ENCODE measurements around the gene SIGLEC9.

The SIGLEC9 gene

DNA sequence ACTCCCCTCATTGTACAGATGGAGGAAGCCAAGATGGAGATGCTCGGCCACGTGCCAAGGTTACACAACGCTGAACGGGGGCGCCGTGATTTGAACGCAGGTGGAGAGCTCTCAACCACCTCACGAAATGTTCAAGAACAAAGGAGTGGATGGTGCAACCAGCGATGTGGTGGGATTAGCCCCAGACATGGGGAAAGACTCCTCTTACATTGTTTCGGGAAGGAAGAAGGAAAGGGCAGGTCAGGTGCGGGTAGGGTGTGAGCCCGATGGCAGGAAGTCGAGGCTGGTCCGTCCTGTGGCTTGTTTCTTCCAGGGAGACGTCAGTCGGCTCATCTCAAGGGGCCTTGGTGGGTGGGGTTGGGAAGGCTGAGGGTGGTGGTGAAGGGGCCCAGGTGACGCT is 34.9 kb upstream of the SIGLEC9 start:
- in situ Hi-C loops (cut with HindIII; ENCODE audit: low sequenced_read_pairs): no loop called here
- no peak for DNase-seq (ENCODE audit: low read depth, low spot score)
- TF ChIP-seq, protein P1, sequence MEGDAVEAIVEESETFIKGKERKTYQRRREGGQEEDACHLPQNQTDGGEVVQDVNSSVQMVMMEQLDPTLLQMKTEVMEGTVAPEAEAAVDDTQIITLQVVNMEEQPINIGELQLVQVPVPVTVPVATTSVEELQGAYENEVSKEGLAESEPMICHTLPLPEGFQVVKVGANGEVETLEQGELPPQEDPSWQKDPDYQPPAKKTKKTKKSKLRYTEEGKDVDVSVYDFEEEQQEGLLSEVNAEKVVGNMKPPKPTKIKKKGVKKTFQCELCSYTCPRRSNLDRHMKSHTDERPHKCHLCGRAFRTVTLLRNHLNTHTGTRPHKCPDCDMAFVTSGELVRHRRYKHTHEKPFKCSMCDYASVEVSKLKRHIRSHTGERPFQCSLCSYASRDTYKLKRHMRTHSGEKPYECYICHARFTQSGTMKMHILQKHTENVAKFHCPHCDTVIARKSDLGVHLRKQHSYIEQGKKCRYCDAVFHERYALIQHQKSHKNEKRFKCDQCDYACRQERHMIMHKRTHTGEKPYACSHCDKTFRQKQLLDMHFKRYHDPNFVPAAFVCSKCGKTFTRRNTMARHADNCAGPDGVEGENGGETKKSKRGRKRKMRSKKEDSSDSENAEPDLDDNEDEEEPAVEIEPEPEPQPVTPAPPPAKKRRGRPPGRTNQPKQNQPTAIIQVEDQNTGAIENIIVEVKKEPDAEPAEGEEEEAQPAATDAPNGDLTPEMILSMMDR (IDR thresholded peaks at IDR 0.05; ENCODE audit: low read depth, low read length): no peak
- H3K4me3 ChIP-seq (ENCODE audit: low read depth, low read length): no peak overlapping the region

DNA sequence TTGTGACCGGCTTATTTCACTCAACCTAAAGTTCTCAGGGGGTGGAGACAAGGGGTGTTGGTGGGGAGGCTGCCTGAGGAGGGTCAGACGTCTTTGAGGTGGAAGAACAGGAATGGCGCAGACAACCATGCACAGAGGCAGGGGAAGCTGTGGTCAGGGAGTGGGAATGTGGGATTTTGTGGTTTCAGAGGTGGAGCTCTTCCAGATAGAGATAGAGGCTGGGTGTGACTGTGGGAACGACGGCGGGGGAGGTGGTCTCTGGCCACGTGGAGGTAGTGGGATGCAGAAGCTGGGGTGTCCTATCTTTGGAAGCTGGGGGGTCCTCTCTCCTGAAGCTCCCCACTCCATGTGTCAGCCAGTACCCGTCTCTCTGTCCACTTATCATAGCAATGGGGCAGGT is 34.2 kb upstream of the SIGLEC9 start:
- no peak for DNase-seq (ENCODE audit: low read depth, low spot score)
- no peak overlapping the region for H3K4me3 ChIP-seq (ENCODE audit: low read depth, low read length)
- in situ Hi-C loops (cut with HindIII; ENCODE audit: low sequenced_read_pairs): no loop called here
- TF ChIP-seq, protein P1 (IDR thresholded peaks at IDR 0.05; ENCODE audit: low read depth, low read length): no peak

DNA sequence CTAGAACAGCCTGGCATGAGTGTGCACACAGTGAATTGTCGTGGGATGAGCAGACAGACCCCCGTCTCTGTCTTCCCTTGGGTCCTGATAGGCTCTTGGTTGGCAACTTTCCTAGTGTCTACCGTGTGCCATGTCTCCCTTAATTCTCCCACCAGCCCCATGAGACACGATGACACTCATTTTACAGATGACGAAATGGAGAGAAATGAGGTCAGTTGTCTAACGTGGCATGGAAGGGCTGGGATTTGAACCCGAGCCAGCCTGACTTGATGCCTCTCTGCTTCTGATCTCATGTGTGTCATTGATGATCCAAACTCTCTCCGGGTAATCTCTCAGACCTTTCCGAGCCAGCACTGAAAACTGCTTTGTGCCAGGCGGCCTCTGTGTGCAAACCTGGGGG is 33.6 kb upstream of the SIGLEC9 start:
- H3K4me3 ChIP-seq (ENCODE audit: low read depth, low read length): no peak overlapping the region
- TF ChIP-seq, protein P1 (IDR thresholded peaks at IDR 0.05; ENCODE audit: low read depth, low read length): no peak
- no peak for DNase-seq (ENCODE audit: low read depth, low spot score)
- in situ Hi-C loops (cut with HindIII; ENCODE audit: low sequenced_read_pairs): no loop called here

DNA sequence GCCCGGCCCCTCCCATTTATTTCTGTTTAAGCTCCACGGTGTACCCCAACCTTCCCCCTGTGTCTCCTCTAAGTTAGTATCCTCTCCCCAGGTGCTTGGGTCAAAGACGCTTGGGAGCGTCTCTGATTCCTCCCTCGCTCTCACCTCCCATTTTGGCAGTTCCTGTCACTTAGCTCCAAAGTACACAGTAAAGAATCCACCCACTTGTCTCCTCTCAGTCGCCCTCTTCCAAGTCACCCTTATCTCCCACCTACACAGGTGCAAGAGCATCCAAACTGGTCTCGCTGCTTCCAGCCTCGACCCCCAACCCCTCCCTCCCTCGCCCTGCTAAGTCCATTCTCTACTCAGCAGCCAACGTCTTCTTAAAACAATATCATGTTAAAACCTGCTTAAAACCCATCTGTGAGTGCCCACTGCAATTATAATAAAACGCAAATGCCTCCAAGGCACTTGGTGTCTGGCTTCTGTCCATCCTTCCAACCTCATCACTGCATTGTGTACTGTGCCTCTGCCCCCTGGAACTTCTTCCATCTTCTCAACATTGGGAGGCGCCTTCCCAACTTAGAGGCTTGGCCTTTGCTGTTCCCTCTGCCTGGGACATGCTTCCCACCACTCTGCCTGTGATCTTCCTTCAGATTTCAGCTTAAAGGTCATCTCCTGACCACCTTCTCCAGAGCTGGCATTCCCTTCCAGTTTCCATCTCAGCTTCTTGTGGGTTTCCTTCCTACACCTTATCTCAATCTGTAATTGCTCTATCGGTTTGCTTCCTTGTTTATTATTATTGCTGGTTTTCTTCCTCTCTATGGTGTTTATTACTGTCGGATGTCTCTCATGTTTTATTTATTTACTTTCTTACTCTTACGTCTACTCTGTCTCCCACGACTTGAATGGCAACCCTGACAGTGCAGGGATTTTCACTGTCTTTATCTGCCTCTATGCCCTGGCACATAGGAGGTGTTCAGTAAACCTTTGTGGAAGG is 32.5 kb upstream of the SIGLEC9 start:
- in situ Hi-C loops (cut with HindIII; ENCODE audit: low sequenced_read_pairs): no loop called here
- TF ChIP-seq, protein P1 (IDR thresholded peaks at IDR 0.05; ENCODE audit: low read depth, low read length): no peak
- DNase-seq (ENCODE audit: low read depth, low spot score): no peak
- no peak overlapping the region for H3K4me3 ChIP-seq (ENCODE audit: low read depth, low read length)

DNA sequence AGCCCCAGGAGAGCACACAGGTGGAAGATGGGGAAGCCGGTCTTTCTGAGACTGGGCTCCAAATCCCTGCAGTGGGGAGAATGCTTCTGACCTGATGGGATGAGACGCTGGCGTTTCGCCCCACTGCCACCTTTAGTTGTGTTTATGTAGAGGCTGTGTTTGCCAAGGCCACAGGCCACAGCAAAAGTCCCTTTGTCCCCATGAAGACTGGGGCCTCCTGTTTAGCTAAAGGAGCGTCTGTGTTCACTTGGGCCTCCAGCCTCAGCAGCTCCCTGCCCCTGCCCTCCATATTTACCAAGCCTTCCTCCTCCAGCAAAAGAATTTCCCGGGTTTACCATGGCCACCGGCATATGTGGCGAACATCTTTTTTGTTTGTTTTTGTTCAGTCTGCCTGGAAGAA is 31.6 kb upstream of the SIGLEC9 start:
- DNase-seq (ENCODE audit: low read depth, low spot score): no peak
- no peak overlapping the region for H3K4me3 ChIP-seq (ENCODE audit: low read depth, low read length)
- in situ Hi-C loops (cut with HindIII; ENCODE audit: low sequenced_read_pairs): no loop called here
- TF ChIP-seq, protein P1 (IDR thresholded peaks at IDR 0.05; ENCODE audit: low read depth, low read length): no peak

DNA sequence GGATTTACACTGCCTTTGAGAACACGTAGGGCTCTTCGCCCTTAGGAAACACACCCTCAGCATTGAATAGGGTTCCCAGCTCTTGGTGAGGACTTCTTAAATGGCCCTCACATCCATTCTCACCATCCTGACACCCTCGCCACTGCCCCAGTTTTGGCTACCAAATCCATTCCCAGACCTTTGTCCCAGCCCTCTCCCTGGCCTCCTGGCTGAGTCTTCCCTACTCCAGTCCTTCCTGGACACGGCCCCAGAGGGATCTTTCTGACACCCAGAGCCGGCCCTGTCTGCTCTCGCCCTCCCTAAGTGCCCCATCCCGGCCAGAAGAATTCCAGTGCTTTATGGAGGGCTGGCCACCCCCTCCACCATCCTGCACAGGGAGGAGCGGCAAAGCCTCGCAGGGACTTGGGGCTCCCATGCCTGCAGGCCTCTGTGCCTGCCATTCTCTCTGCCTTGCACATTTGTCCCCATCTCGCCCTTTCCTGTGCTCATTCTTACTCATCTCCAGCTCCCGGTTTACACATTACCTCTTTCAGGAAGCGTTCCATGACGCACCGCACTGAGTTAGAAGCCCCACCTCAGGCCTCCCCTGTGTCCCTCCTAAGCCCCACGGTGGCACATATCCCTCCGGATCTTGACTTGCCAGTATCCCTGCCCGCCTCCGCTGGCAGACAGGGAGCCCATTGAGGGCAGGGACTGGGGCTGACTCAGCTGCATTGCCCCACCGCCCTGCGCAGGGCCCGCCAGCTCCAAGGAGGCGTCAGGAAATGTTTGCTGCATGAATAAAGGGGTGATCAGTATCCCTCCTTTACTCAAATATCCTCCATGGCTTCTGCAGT is 31.0 kb upstream of the SIGLEC9 start:
- TF ChIP-seq, protein P1 (IDR thresholded peaks at IDR 0.05; ENCODE audit: low read depth, low read length): no peak
- no peak for DNase-seq (ENCODE audit: low read depth, low spot score)
- in situ Hi-C loops (cut with HindIII; ENCODE audit: low sequenced_read_pairs): no loop called here

More for the DNA sequence above, 31.0 kb upstream of the SIGLEC9 start:
- no peak overlapping the region for H3K4me3 ChIP-seq (ENCODE audit: low read depth, low read length)
